HG03108 (cell line): ENCODE results near the gene CCDC9.
"Not testable (repeated sequence)": the region's sequence is repeated elsewhere in the genome, so short reads cannot be mapped to it uniquely, and the experiment has no call there.

Experiments used
- ATAC-seq: cut with Tn5 transposase; IDR thresholded peaks from one replicate; pipeline ENCODE4 v1.9.1; 2021; ENCODE audit warnings: moderate library complexity; ENCODE audit not compliant: unreplicated experiment

CCDC9 gene

DNA sequence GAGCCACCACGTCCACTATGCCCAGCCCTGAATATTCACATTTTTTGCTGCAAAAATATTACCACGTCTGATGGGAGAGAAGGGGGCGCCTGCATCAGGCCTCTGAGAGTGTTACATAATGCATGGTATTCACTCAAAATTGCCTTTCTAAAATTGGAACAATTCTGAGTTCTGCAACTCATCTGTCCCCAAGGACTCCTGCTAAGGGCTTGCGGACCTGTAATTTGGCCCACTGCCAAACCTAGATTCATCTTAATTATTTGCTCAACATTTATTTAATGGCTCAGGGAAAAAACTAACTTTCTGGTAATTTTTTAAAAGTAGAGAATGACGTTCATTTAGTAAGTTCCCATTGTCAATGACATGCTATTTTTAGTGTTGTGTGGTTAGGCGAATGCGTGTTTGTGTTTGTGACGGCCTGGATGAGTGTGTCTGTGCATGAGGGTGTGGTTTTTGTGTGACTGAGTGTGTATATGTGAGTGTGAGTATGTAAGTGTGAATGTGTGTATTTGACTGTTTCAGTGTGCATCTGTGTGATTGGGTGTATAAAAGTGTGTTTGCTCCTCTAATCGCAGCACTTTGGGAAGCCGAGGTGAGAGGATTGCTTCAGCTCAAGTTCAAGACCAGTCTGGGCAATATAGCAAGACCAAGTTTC lies 27.2 kb downstream of the CCDC9 start:
- ATAC-seq, result no peak

DNA sequence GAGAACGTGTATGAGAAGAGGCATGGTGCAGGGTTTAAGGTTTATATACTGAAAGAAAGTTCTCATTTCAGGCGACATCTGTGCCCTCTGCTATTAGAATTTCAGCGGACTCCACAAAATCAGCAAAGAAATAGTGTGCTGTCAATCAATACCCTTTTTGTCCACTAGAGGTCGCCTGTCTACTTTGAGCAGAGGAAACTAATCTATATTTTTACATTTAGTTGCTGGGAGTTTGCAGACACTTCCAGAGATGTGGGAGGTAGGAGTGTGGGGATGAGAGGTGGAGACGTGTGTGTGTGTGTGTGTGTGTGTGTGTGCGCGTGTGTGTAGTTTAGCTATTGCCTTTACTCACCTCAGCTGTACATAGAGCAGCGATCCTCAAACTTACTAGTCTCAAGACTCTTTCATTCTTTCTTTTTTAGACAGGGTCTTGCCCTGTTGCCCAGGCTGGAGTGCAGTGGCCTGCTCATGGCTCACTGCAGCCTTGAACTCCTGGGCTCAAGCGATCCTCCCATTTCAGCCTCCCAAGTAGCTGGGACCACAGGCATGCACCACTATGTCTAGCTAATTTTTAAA lies 28.1 kb downstream of the CCDC9 start:
- ATAC-seq, result no peak

DNA sequence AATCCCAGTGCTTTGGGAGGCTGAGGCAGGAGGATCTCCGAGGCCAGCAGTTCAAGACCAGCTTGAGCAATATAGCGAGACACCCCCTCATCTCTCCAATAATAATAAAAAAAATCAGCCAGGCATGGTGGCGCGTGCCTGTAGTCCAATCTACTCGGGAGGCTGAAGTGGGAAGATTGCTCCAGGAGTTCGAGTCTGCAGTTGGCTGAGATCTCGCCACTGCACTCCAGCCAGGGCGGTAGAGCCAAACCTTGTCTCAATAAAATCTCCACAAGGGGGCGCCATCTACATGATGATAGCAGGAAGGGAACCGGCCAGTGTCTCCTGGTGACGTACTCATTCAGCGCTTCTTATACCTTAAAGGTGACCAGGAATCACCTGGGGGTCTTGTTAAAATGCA lies 39.7 kb downstream of the CCDC9 start:
- peak; percentile 55 for ATAC-seq

DNA sequence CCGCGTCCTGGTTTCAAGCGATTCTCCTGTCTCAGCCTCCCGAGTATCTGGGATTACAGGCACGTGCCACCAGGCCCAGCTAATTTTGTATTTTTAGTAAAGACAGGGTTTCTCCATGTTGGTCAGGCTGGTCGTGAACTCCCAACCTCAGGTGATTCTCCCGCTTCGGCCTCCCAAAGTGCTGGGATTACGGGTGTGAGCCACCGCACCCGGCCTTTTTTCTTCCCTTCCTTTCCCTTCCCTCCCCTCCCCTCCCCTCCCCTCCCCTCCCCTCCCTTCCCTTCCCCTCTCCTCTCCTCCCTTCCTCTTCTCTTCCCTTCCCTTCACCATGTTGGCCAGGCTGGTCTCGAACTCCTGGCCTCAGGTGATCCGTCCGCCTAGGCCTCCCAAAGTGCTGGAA lies 44.5 kb downstream of the CCDC9 start:
- ATAC-seq, result not testable (repeated sequence)

- ATAC-seq, result no peak
These were observed 45.9 kb downstream of the CCDC9 start for GRCh38 chr19:47302249-47302648.

DNA sequence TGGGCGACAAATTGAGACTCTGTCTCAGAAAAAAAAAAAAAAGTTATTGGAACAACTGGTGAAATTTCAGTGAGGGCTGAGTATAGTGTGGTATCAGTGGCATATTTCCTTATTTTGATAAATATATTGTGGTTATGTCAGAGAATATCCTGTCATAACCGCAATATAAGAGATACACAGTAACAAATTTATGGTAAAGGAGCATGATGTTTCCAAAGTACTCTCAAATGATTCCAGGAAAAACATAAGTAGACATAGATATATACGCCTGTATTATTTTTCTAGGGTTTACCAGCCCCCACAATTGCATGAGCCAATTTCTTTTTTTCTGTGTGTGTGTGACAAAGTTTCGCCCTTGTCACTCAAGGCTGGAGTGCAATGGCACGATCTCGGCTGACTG lies 47.6 kb downstream of the CCDC9 start:
- no peak for ATAC-seq

DNA sequence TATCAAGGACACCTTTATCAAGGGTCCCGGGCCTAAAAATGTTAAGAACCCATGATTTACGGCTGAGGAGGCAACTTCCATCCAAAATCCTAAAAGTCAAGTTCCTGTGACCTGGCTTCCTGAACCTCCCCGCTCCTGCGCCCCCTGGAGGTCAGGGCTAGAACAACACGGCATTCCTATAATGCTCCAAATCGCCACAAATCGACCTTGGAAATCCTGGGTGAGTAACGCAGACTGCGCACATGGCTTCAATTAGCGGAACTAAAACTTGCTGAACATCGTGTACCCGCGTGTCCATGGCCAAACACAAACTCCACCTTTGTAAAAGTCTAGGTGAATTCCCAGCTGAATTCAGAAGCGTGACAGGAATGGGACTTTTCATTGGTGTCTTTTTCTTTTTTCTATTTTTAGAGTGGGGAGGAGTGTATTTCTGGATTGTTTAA lies 49.0 kb downstream of the CCDC9 start:
- no peak for ATAC-seq

- no peak for ATAC-seq
These were observed 50.0 kb downstream of the CCDC9 start for GRCh38 chr19:47306303-47306702.

GRCh38 chr19:47309038-47309437 lies 52.7 kb downstream of the CCDC9 start:
- ATAC-seq, result no peak

DNA sequence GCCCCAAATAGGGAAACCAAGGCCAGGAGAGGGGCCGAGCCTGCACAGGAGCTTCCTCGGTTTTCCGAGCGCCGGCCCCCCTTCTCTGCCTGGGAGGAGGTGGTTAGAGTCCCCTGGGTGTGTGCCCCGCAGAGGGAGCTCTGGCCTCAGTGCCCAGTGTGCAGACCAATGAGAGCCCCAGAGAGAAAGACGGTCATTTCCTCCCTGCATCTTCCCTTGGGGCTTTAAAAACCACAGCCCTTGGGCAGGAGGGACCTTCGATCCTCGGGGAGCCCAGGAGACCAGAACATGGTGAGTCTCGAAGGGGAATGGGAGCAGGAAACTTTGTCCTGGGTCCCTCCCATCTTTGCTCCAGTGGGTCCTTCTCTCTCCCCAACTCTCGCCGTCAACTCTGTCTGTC lies 53.3 kb downstream of the CCDC9 start, which contains the start of gene C5AR1:
TSS of gene C5AR1 (plus strand) at position 254 of the 400 bp plus-strand sequence. CDS start at position 289, 35 bp downstream.
- ATAC-seq, result no peak

DNA sequence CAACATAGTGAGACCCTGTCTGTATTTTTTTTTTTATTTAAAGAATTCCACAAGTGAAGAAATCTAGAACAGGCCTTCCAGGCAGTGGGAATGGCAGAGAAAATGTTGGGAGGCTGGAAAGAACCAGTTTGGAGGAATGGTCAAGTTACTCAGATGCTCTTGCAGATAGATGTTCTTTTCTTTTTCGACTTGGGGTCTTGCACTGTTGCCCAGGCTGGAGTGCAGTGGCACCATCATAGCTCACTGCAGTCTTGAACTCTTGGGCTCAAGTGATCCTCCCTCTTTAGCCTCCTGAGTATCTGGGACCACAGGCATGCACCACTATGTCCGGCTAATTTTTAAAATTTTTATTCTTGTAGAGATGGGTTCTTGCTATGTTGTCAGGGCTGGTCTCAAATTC lies 54.0 kb downstream of the CCDC9 start:
- no peak for ATAC-seq

DNA sequence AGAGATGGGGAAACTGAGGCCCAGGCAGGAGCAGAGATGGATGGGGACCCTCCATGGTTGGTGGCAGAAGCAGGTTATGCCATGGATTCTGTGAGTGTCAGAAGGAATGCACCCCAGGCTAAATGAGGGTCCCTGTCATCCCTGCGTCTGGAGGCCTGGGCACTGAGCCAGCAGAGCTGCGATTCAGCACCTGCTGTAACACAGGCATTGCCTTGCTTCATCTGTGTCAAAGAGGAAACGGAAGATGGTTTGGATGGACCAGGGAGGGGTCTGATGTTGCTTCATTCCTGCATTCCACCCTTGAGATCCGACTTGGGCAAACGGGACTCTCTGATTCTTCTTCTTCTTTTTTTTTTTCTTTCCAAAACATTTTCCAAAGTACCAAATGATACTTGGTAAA lies 54.5 kb downstream of the CCDC9 start:
- ATAC-seq, result no peak

GRCh38 chr19:47312366-47313006 lies 56.2 kb downstream of the CCDC9 start:
- no peak for ATAC-seq

DNA sequence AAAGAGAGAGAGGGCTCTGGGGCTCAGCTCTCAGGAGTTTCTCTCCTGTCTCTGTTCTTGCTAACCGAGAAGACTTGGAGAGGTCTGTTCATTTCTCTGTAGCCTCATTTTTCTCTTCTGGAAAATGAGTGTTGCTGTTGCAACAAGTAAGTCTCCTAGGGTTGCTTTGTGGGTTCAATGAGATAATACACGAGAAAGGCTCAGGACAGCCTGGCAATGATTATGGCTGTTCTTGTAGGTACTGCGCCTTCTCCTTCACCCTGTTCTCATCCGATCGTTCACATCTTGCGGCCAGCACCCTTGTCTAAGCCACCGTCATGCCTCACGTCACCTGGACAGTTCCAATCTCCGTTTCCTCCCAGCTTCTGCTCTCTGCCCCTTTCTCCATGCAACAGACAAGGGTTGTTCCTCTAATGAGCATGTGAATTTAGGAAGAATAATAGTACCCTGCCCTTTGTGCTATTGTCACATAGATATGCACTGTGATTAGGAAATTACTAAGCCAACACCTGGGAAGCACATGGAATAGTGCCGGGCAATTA lies 57.5 kb downstream of the CCDC9 start:
- ATAC-seq, result no peak

DNA sequence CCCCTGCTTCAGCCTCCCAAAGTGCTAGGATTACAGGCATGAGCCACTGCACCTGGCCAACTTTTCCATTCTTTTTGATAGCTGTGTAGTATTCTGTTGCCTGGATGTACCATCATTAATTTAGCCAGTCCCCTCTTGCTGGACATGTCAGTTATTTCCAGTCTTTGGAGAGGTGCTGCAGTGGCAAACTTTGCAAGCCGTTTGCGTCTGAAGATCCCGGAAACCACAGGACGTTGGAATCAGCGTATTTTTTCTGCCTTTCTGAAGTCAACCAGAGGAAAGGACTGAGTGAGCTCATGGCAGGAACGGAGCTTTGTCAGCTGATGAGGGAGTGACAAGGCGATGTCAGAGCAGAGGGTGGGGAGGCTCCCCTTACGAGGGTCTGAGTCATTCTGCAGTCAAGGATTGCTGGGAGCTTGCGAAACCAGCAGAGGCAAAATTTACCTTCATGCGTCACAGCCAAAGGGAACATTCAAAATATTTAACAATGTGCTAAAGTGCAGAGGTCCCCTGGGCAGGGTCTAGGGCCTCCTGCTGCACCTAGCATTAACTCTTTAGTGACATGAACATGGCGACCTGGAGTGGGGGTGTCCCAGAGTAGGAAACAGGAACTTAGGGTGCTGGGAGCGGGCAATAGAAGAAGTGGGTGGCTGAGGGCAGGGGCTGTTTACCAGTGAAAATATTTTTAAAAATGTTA lies 58.9 kb downstream of the CCDC9 start:
- ATAC-seq, result no peak

GRCh38 chr19:47316513-47316912 lies 60.2 kb downstream of the CCDC9 start:
- no peak for ATAC-seq

DNA sequence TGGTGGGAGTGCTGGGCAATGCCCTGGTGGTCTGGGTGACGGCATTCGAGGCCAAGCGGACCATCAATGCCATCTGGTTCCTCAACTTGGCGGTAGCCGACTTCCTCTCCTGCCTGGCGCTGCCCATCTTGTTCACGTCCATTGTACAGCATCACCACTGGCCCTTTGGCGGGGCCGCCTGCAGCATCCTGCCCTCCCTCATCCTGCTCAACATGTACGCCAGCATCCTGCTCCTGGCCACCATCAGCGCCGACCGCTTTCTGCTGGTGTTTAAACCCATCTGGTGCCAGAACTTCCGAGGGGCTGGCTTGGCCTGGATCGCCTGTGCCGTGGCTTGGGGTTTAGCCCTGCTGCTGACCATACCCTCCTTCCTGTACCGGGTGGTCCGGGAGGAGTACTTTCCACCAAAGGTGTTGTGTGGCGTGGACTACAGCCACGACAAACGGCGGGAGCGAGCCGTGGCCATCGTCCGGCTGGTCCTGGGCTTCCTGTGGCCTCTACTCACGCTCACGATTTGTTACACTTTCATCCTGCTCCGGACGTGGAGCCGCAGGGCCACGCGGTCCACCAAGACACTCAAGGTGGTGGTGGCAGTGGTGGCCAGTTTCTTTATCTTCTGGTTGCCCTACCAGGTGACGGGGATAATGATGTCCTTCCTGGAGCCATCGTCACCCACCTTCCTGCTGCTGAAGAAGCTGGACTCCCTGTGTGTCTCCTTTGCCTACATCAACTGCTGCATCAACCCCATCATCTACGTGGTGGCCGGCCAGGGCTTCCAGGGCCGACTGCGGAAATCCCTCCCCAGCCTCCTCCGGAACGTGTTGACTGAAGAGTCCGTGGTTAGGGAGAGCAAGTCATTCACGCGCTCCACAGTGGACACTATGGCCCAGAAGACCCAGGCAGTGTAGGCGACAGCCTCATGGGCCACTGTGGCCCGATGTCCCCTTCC lies 63.9 kb downstream of the CCDC9 start:
- ATAC-seq, result no peak
